Retinal pigment epithelial cell (primary cell): ENCODE results near the gene ARHGAP9.
A peak's percentile ranks its signal among the peaks of the same experiment; 100 is the strongest.

Experiments
- DNase-seq: peaks from one replicate; pipeline ENCODE4 v3.0.0-alpha.2; 2010; ENCODE audit warnings: low read depth
- H3K4me3 ChIP-seq: 2 replicates; pipeline ENCODE4 v1.5.1; 2011; ENCODE audit warnings: mild to moderate bottlenecking, low read length, control low read depth, moderate library complexity
- CTCF ChIP-seq: conservative IDR thresholded peaks from 2 replicates; pipeline ENCODE4 v1.5.1; 2011; ENCODE audit warnings: low read depth, low read length, control low read depth, inconsistent platforms

ARHGAP9 gene

GRCh38 chr12:57524814-57525614, 45.3 kb upstream of the ARHGAP9 start:
- DNase-seq = no peak
- H3K4me3 ChIP-seq = peak overlapping the region; percentile 72
- no peak for TF ChIP-seq CTCF

GRCh38 chr12:57523706-57524614, 44.3 kb upstream of the ARHGAP9 start:
- no peak for DNase-seq
- TF ChIP-seq CTCF = no peak
- H3K4me3 ChIP-seq = peak overlapping the region; percentile 72

- no peak for DNase-seq
- peak overlapping the region; percentile 72 for H3K4me3 ChIP-seq
- no peak for TF ChIP-seq CTCF
Observed at GRCh38 chr12:57522887-57523705, 43.4 kb upstream of the ARHGAP9 start.

- peak within 1 kb of the TSS; percentile 72 for H3K4me3 ChIP-seq
- TF ChIP-seq CTCF = no peak
- peak; percentile 74 for DNase-seq
Observed at GRCh38 chr12:57522011-57522886, 42.6 kb upstream of the ARHGAP9 start, which contains the start of gene MBD6. Gene MBD6, plus strand, starts transcription at chr12:57522824. Its CDS starts 1,480 bp downstream, at chr12:57524304.

- no peak overlapping the region for H3K4me3 ChIP-seq
- DNase-seq = peak; percentile 28
Observed at GRCh38 chr12:57521525-57522010, 41.9 kb upstream of the ARHGAP9 start.

More at GRCh38 chr12:57521525-57522010, 41.9 kb upstream of the ARHGAP9 start:
- peak; percentile 15 for TF ChIP-seq CTCF
